ENCODE results near the gene MYO1D. TPM values are rescaled to one million over a fixed set of nuclear protein-coding genes. Genes with fewer than 3 reads are reported as not detected.

Gene MYO1D
- total and polyA plus RNA-seq, 8 donors: 22.0 to 92.8 (median 27.4) TPM

- peak overlapping the region; percentile 83 to 93 for H3K27ac ChIP-seq
- TF ChIP-seq, protein P1, sequence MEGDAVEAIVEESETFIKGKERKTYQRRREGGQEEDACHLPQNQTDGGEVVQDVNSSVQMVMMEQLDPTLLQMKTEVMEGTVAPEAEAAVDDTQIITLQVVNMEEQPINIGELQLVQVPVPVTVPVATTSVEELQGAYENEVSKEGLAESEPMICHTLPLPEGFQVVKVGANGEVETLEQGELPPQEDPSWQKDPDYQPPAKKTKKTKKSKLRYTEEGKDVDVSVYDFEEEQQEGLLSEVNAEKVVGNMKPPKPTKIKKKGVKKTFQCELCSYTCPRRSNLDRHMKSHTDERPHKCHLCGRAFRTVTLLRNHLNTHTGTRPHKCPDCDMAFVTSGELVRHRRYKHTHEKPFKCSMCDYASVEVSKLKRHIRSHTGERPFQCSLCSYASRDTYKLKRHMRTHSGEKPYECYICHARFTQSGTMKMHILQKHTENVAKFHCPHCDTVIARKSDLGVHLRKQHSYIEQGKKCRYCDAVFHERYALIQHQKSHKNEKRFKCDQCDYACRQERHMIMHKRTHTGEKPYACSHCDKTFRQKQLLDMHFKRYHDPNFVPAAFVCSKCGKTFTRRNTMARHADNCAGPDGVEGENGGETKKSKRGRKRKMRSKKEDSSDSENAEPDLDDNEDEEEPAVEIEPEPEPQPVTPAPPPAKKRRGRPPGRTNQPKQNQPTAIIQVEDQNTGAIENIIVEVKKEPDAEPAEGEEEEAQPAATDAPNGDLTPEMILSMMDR (IDR thresholded peaks at IDR 0.05): no peak
- peaks cover 0 to 18% of the 10 kb centered on the region in 2 donors for H3K27me3 ChIP-seq
- peak overlapping the region; percentile 66 to 81 for H3K4me3 ChIP-seq
- no peak for ATAC-seq
- DNase-seq: no peak
- intact Hi-C loops (cut with DNase I): loop anchor here in 1 of 2 donors (5.0 kb wide), 1 partner anchor 93 kb away; no protein-coding TSS in a partner anchor
- H3K36me3 ChIP-seq: no peaks in the 10 kb centered on the region
- peaks cover 11 to 36% of the 10 kb centered on the region in 2 donors for H3K4me1 ChIP-seq
- H3K9me3 ChIP-seq: no peaks in the 10 kb centered on the region
Observed at GRCh38 chr17:32875230-32875917, 1.6 kb downstream of the MYO1D start.

DNA sequence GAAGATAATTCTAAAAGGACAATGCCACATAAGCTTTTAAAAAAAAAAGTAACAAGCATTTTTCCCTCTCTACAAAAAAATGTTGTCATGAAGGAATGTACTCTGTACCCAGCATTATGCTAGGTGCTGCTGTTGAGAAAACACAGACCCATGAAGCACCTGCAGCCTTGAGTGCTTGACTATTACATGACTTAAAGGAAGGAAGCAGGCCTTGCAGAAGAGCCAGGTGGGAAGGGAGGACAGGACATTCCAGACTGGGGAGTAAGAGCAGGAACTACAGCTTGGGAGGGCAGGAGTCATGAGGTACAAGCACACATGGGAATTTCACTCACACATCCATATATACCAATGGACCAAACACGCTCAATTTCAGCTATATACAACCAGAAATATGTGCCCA lies 3.8 kb downstream of the MYO1D start:
- TF ChIP-seq, protein P1 (IDR thresholded peaks at IDR 0.05): no peak
- H3K36me3 ChIP-seq: no peaks in the 10 kb centered on the region
- peak overlapping the region; percentile 26 to 30 for H3K27ac ChIP-seq
- ATAC-seq (peak; percentile 11), DNase-seq (peak in 1 of 4 donors; percentile 53)
- intact Hi-C loops (cut with DNase I): no loop called here
- no peak overlapping the region for H3K4me3 ChIP-seq
- H3K9me3 ChIP-seq: no peaks in the 10 kb centered on the region
- peaks cover 0 to 18% of the 10 kb centered on the region in 2 donors for H3K27me3 ChIP-seq
- peaks cover 16 to 36% of the 10 kb centered on the region in 2 donors for H3K4me1 ChIP-seq

DNA sequence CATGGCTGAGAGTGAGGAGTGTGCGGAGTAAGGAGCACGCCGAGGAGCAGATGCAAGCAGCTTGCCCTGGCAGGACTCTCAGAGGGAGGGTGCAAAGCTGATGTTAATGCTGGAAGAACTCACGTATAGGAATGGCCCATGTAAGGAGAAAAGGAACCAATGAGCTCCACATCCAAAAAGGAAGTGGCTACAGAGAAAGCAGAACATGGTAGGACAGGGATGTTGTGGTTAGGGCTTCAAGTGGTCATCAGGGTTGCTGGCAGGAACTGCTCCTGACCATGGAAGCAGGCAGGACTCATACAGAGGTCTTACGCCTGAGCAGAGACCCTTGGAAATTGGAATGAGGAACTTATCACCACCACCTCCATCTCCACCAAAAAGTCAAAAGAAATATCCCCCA lies 5.2 kb downstream of the MYO1D start:
- Histone ChIP-seq H3K27ac (no peak overlapping the region), H3K9me3 (no peaks in the 10 kb centered on the region), H3K4me3 (no peak overlapping the region), H3K27me3 (peaks cover 0 to 17% of the 10 kb centered on the region in 2 donors), H3K4me1 (peaks cover 8 to 27% of the 10 kb centered on the region in 2 donors), H3K36me3 (no peaks in the 10 kb centered on the region)
- intact Hi-C loops (cut with DNase I): no loop called here
- DNase-seq (no peak), ATAC-seq (no peak)
- TF ChIP-seq, protein P1 (IDR thresholded peaks at IDR 0.05): no peak

- ATAC-seq (no peak), DNase-seq (no peak)
- intact Hi-C loops (cut with DNase I): no loop called here
- Histone ChIP-seq H3K4me1 (peaks cover 8 to 20% of the 10 kb centered on the region in 2 donors), H3K9me3 (no peaks in the 10 kb centered on the region), H3K27ac (no peak overlapping the region), H3K4me3 (no peak overlapping the region), H3K36me3 (no peaks in the 10 kb centered on the region), H3K27me3 (peaks cover 0 to 9% of the 10 kb centered on the region in 2 donors)
- TF ChIP-seq, protein P1 (IDR thresholded peaks at IDR 0.05): no peak
Observed at GRCh38 chr17:32870969-32871368, 6.0 kb downstream of the MYO1D start.

DNA sequence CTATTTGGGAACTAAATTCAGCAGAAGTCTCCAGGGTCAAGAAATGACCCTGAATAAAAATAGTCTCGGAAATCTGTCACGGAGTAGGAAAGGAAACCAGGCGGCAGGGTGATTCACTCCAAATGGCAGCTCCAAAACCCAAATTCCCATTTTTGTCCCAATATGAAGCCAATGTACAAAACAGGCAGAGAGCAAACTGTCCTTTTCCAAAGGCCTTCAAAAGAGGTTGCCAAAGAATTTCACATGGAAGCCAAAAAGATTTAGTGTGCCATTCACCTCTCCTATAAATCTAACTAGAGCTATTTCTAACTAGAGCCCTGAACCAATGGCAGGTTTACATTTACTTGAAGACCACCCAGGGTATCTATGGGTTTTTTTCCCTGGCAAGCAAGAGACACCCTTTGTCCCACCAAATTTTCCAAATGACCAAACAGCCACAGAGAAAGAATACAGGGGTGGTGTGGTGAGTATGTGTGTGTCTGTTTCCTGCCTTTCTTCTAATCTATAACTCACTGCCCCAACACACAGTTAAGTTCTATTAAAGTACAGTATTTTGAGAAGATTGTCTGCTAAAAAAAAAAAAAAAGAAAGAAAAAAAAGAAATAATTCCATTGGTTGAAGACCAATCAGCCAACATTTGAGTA lies 6.8 kb downstream of the MYO1D start:
- Histone ChIP-seq H3K27ac (peak overlapping the region in 1 of 2 donors; percentile 3), H3K27me3 (peaks cover 0 to 5% of the 10 kb centered on the region in 2 donors), H3K9me3 (no peaks in the 10 kb centered on the region), H3K36me3 (no peaks in the 10 kb centered on the region), H3K4me1 (peaks cover 8 to 14% of the 10 kb centered on the region in 2 donors), H3K4me3 (no peak overlapping the region)
- intact Hi-C loops (cut with DNase I): no loop called here
- ATAC-seq (no peak), DNase-seq (no peak)
- TF ChIP-seq, protein P1 (IDR thresholded peaks at IDR 0.05): no peak
